ENCODE data around the gene UBR4.

Gene UBR4

GRCh38 chr1:19054216-19054615 is 155.8 kb downstream of the UBR4 start:
- CTCF ChIA-PET: interaction anchor here (0.8 kb wide), 1 partner anchor 45 kb away, joined by 3 read pairs; no protein-coding TSS in a partner anchor
- POLR2A ChIA-PET: no interaction called here
- TF ChIP-seq ELF4 (IDR thresholded peaks at IDR 0.05) (no peak), HDGF (IDR thresholded peaks at IDR 0.05; ENCODE audit: borderline replicate concordance) (no peak), L3MBTL2 (conservative IDR thresholded peaks at IDR 0.05) (no peak), ZNF384 (IDR thresholded peaks at IDR 0.05) (no peak), ARNT (IDR thresholded peaks at IDR 0.05) (no peak), PKNOX1 (IDR thresholded peaks at IDR 0.05) (no peak), NFRKB (IDR thresholded peaks at IDR 0.05) (no peak), SUZ12 (IDR thresholded peaks at IDR 0.05) (no peak), LEF1 (IDR thresholded peaks at IDR 0.05; ENCODE audit: borderline replicate concordance) (no peak), FOXM1 (IDR thresholded peaks at IDR 0.05; ENCODE audit: borderline replicate concordance) (no peak), SP1 (IDR thresholded peaks at IDR 0.05) (no peak), FOXA1 (IDR thresholded peaks at IDR 0.05) (no peak), CTBP1 (IDR thresholded peaks at IDR 0.05; ENCODE audit: borderline replicate concordance) (no peak)
- no peak for DNase-seq (ENCODE audit: extremely low spot score)

- ChIA-PET POLR2A (no interaction called here), CTCF (no interaction called here)
- DNase-seq (ENCODE audit: extremely low spot score): no peak
- TF ChIP-seq SP1 (IDR thresholded peaks at IDR 0.05) (no peak), ELF4 (IDR thresholded peaks at IDR 0.05) (no peak), HDGF (IDR thresholded peaks at IDR 0.05; ENCODE audit: borderline replicate concordance) (no peak), TARDBP (IDR thresholded peaks at IDR 0.05) (no peak), FOXK2 (IDR thresholded peaks at IDR 0.05) (no peak), ARNT (IDR thresholded peaks at IDR 0.05) (no peak), NFRKB (IDR thresholded peaks at IDR 0.05) (no peak), ZNF384 (IDR thresholded peaks at IDR 0.05) (no peak), FOXA1 (IDR thresholded peaks at IDR 0.05) (no peak), L3MBTL2 (conservative IDR thresholded peaks at IDR 0.05) (no peak), LEF1 (IDR thresholded peaks at IDR 0.05; ENCODE audit: borderline replicate concordance) (no peak), CTBP1 (IDR thresholded peaks at IDR 0.05; ENCODE audit: borderline replicate concordance) (no peak), SUZ12 (IDR thresholded peaks at IDR 0.05) (no peak), PKNOX1 (IDR thresholded peaks at IDR 0.05) (no peak), FOXM1 (IDR thresholded peaks at IDR 0.05; ENCODE audit: borderline replicate concordance) (no peak), BHLHE40 (IDR thresholded peaks at IDR 0.05; ENCODE audit: borderline replicate concordance) (no peak)
These were observed 156.6 kb downstream of the UBR4 start for GRCh38 chr1:19053486-19053885.

- CTCF ChIA-PET: no interaction called here
- POLR2A ChIA-PET: no interaction called here
- TF ChIP-seq L3MBTL2 (conservative IDR thresholded peaks at IDR 0.05): no peak
- TF ChIP-seq ARNT (IDR thresholded peaks at IDR 0.05): no peak
- TF ChIP-seq SUZ12 (IDR thresholded peaks at IDR 0.05): no peak
- TF ChIP-seq LEF1 (IDR thresholded peaks at IDR 0.05; ENCODE audit: borderline replicate concordance): no peak
- TF ChIP-seq HDGF (IDR thresholded peaks at IDR 0.05; ENCODE audit: borderline replicate concordance): no peak
- no peak for TF ChIP-seq FOXM1 (IDR thresholded peaks at IDR 0.05; ENCODE audit: borderline replicate concordance)
- TF ChIP-seq ZNF384 (IDR thresholded peaks at IDR 0.05): no peak
- TF ChIP-seq TARDBP (IDR thresholded peaks at IDR 0.05): no peak
- TF ChIP-seq FOXK2 (IDR thresholded peaks at IDR 0.05): no peak
- no peak for TF ChIP-seq PKNOX1 (IDR thresholded peaks at IDR 0.05)
- TF ChIP-seq CTBP1 (IDR thresholded peaks at IDR 0.05; ENCODE audit: borderline replicate concordance): no peak
- TF ChIP-seq NFRKB (IDR thresholded peaks at IDR 0.05): no peak
- TF ChIP-seq SP1 (IDR thresholded peaks at IDR 0.05): no peak
- TF ChIP-seq BHLHE40 (IDR thresholded peaks at IDR 0.05; ENCODE audit: borderline replicate concordance): no peak
- TF ChIP-seq FOXA1 (IDR thresholded peaks at IDR 0.05): no peak
- TF ChIP-seq ELF4 (IDR thresholded peaks at IDR 0.05): no peak
- no peak for DNase-seq (ENCODE audit: extremely low spot score)
These were observed 160.3 kb downstream of the UBR4 start for GRCh38 chr1:19049798-19050197.

GRCh38 chr1:19049128-19049768 is 160.8 kb downstream of the UBR4 start:
- DNase-seq (ENCODE audit: extremely low spot score): no peak
- TF ChIP-seq BHLHE40 (IDR thresholded peaks at IDR 0.05; ENCODE audit: borderline replicate concordance) (no peak), HDGF (IDR thresholded peaks at IDR 0.05; ENCODE audit: borderline replicate concordance) (no peak), ELF4 (IDR thresholded peaks at IDR 0.05) (no peak), TARDBP (IDR thresholded peaks at IDR 0.05) (no peak), ARNT (IDR thresholded peaks at IDR 0.05) (no peak), PKNOX1 (IDR thresholded peaks at IDR 0.05) (no peak), CTBP1 (IDR thresholded peaks at IDR 0.05; ENCODE audit: borderline replicate concordance) (no peak), ZNF384 (IDR thresholded peaks at IDR 0.05) (no peak), SUZ12 (IDR thresholded peaks at IDR 0.05) (no peak), FOXK2 (IDR thresholded peaks at IDR 0.05) (no peak), FOXA1 (IDR thresholded peaks at IDR 0.05) (no peak), NFRKB (IDR thresholded peaks at IDR 0.05) (no peak), L3MBTL2 (conservative IDR thresholded peaks at IDR 0.05) (no peak), SP1 (IDR thresholded peaks at IDR 0.05) (no peak), LEF1 (IDR thresholded peaks at IDR 0.05; ENCODE audit: borderline replicate concordance) (no peak), FOXM1 (IDR thresholded peaks at IDR 0.05; ENCODE audit: borderline replicate concordance) (no peak)
- POLR2A ChIA-PET: no interaction called here
- CTCF ChIA-PET: interaction anchor here (0.6 kb wide), 1 partner anchor 244 kb away, joined by 5 read pairs; no protein-coding TSS in a partner anchor
